D721Med (cell line): ENCODE data around the gene PXDN.

Source experiments
- DNase-seq: peaks from one replicate; pipeline ENCODE4 v3.0.0; 2011; ENCODE audit warnings: low spot score; ENCODE audit not compliant: insufficient read length
- FAIRE-seq: peaks from 2 replicates; lab custom pipeline; 2011; peaks lifted over from hg19 to GRCh38; lab: Jason Lieb, UNC
- CTCF ChIP-seq: IDR thresholded peaks from 2 replicates; pipeline ENCODE4 v1.5.1; 2012; ENCODE audit warnings: mild to moderate bottlenecking, control low read depth; ENCODE audit not compliant: insufficient read depth; ENCODE audit errors: missing control alignments

The PXDN gene

DNA sequence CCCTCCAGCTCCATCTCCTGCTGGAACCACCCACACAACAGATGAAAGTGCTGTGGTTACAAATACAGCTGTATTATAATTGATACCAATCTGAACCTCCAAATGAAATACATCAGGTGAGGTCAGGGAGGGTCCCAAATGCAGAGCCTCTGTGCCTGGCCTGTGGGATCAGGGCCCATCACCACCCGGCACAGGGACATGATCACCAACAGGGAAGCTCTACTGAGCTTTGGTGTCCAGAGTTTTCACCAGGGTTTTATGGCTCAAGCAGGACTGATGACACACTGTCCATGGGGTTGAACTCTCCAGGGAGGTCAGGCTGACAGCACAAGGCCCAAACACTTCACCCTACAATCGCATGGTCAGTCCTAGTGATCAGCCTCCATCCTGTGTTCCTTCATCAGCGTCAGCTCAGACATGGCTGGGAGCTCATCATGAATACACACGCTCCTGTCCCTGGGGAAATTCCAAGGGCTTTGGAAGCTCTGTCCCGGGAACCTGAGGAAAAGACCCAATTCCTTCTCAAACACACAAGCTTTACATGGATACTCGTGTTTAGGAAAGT lies 3.9 kb upstream of the PXDN start:
- TF ChIP-seq CTCF, result no peak
- DNase-seq (no peak), FAIRE-seq (no peak)

- TF ChIP-seq CTCF, result no peak
- FAIRE-seq, result no peak
- no peak for DNase-seq
Measured at GRCh38 chr2:1747065-1747941, 3.0 kb upstream of the PXDN start.

DNA sequence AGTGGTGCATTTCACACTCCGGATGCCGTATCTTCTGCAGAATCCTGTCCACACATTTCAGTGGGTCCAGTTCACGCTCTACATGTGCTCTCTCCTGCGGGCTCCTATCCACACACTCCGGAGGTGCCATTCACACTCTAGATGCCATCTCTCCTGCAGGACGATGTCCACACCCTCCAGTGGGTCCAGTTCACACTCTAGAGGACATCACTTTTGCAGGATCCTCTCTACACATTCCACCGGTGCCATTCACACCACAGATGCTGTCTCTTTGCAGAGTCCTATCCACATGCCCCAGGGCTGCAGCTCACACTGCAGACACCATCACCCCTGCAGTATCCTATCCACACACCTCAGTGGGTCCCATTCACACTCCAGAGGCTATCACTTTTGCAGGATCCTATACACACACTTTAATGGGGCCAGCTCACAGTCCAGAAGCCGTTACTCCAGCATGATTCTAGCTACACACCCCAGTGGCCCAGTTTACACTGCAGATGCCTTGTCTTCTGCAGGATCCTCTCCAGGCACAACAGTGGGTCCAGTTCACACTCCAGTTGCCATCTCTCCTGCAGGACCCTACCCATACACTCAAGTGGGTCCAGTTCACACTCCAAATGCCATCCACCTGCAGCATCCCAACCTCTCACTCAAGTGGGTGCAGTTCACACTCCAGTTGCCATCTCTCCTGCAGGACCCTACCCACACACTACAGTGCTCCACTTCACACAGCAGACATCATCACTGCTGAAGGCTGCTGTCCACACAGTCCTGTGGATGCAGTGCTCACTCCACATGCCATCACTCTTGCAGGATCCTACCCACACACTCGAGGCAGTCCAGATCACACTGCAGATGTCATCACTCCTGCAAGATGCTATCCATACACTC lies 2.1 kb upstream of the PXDN start:
- FAIRE-seq (no peak), DNase-seq (no peak)
- no peak for TF ChIP-seq CTCF

DNA sequence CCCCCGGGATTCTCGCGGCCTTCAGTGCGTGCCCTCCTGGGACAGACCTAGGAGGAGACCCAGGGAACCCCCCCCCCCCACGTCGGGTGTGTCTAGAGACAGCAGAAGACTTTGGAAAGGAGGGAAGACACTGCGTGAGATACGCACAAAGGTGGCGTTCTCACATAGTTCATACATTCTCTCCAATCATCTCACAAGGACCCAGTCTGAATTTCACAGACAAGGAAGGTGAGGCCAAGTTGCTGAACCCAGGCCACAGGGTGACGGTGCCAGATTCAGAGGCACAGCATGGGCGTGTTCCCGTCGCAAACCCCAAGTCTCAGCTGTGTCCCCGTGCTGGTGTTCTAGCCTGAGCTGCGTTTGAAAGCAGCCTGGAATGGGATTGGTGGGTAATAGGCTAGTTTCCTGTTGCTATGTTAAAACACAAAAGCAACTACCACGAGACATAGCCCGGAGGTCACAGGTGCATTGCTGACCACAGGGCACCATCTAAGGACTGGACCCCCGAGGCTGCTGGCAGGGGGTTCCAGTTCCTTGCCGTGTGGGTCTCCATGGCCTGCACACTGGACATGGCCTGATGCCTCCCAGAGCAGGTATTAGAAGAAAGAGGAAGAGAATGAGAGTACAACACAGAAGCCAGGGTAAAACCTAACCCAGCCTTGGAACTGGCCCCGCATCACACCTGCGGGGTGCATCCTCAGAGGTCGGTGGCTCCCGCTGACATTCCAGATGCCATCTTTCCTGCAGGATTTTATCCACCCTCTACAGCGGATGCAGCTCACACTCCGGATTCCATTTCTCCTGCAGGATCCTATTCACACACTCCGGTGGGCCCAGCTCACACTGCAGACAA lies 1.1 kb upstream of the PXDN start:
- TF ChIP-seq CTCF, result no peak
- DNase-seq (no peak), FAIRE-seq (no peak)

- DNase-seq, result no peak
- FAIRE-seq, result no peak
- no peak for TF ChIP-seq CTCF
Measured at GRCh38 chr2:1744151-1744445, 217 bp downstream of the PXDN start.

DNA sequence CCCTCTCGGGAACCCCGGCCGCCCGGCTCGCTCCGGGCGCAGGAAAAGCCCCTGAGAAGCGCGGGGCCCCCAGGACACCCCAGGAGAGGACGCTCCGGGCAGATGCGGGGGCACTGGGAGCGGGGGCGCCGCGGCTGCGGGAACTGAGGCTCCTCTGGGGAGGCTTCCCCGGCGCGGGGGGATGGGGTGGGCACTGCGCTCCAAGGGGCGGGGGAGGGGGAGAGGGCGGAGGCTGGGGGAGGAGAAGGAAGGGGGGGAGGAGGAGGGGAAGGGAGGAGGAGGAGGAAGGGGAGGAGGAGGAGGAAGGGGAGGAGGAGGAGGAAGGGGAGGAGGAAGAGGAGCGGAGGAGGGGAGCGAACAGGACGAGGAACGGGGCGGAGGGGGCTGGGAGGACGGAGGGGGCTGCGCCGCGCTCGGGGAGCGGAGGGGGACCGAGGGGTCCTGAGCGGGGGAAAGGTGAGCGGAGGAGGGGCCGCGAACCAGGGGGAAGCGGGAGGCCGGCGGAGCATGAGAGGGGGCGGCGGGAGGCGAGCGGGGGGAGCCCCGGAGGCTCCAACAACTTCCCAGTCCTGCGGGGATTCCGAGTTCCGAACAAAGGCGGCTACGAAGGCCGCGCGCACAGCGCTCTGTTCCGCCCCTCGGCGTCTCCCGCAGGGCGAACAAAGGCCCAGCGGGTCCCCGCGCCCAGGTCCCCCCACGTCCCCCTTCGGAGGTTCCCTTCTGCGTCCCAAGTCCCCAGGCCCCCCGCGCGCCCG lies 742 bp downstream of the PXDN start:
- FAIRE-seq, result no peak
- DNase-seq, result no peak
- TF ChIP-seq CTCF, result no peak
